ENCODE measurements around the gene HDAC10.

GRCh38 chr22:50284479-50284878 is 33.4 kb upstream of the HDAC10 start:
- TF ChIP-seq CTCF (IDR thresholded peaks at IDR 0.05): no peak
- TF ChIP-seq RFX5 (IDR thresholded peaks at IDR 0.05; ENCODE audit: low read length): no peak
- TF ChIP-seq POLR2AphosphoS5 (IDR thresholded peaks at IDR 0.05; ENCODE audit: low read depth, low read length): no peak
- no peak for TF ChIP-seq USF1 (IDR thresholded peaks at IDR 0.05; ENCODE audit: borderline replicate concordance, low read depth)
- TF ChIP-seq RAD21 (IDR thresholded peaks at IDR 0.05; ENCODE audit: low read length): no peak
- TF ChIP-seq RCOR1 (IDR thresholded peaks at IDR 0.05; ENCODE audit: low read length): no peak
- no peak for TF ChIP-seq TAF1 (IDR thresholded peaks at IDR 0.05; ENCODE audit: borderline replicate concordance, low read depth, low read length)
- TF ChIP-seq, protein P1, sequence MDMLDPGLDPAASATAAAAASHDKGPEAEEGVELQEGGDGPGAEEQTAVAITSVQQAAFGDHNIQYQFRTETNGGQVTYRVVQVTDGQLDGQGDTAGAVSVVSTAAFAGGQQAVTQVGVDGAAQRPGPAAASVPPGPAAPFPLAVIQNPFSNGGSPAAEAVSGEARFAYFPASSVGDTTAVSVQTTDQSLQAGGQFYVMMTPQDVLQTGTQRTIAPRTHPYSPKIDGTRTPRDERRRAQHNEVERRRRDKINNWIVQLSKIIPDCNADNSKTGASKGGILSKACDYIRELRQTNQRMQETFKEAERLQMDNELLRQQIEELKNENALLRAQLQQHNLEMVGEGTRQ (IDR thresholded peaks at IDR 0.05; ENCODE audit: borderline replicate concordance, low read depth, low read length): no peak
- TF ChIP-seq IRF3 (IDR thresholded peaks at IDR 0.05; ENCODE audit: low read depth, low read length): no peak
- TF ChIP-seq EP300 (IDR thresholded peaks at IDR 0.05; ENCODE audit: borderline replicate concordance in 1 of 2, low read depth in 1 of 2, low read length in 1 of 2): no peak
- no peak for TF ChIP-seq GATA2 (CRISPR knock-in tag; IDR thresholded peaks at IDR 0.05)
- TF ChIP-seq GABPA (IDR thresholded peaks at IDR 0.05; ENCODE audit: low read depth): no peak
- no peak for TF ChIP-seq MAX (IDR thresholded peaks at IDR 0.05; ENCODE audit: low read depth)
- TF ChIP-seq FOXJ3 (CRISPR knock-in tag; IDR thresholded peaks at IDR 0.05): no peak
